Stimulated activated CD8-positive, alpha-beta memory T cell treated with anti-CD3 and anti-CD28 coated beads, Interleukin-4, amount 100 ng/mL, for 24 hours (primary cell): ENCODE results near the gene PTGER2.

Source experiments
- DNase-seq: peaks from one replicate; pipeline ENCODE4 v3.0.0-alpha.2; 2020; ENCODE audit warnings: low read depth

Gene PTGER2

GRCh38 chr14:52313903-52314594 is at the start of gene PTGER2:
PTGER2 (plus strand) TSS chr14:52314312; CDS start chr14:52314549, 237 bp downstream.
- peak; percentile 81 for DNase-seq

- no peak for DNase-seq
These were observed 48.9 kb upstream of the PTGER2 start for GRCh38 chr14:52265253-52265652.

GRCh38 chr14:52266179-52266578 is 47.9 kb upstream of the PTGER2 start:
- DNase-seq, result no peak

GRCh38 chr14:52266782-52267181 is 47.3 kb upstream of the PTGER2 start:
- DNase-seq, result no peak

GRCh38 chr14:52267501-52268278 is 46.4 kb upstream of the PTGER2 start, which contains the start of gene PTGDR:
PTGDR (plus strand) TSS chr14:52267698; CDS start chr14:52267815, 117 bp downstream.
- peak; percentile 45 for DNase-seq

- DNase-seq, result no peak
These were observed 45.6 kb upstream of the PTGER2 start for GRCh38 chr14:52268279-52269061.

- no peak for DNase-seq
These were observed 45.0 kb upstream of the PTGER2 start for GRCh38 chr14:52269100-52269499.

GRCh38 chr14:52269982-52270381 is 44.1 kb upstream of the PTGER2 start:
- no peak for DNase-seq

GRCh38 chr14:52271538-52271937 is 42.6 kb upstream of the PTGER2 start:
- DNase-seq, result no peak

- DNase-seq, result no peak
These were observed 41.7 kb upstream of the PTGER2 start for GRCh38 chr14:52272375-52272774.

- no peak for DNase-seq
These were observed 38.7 kb upstream of the PTGER2 start for GRCh38 chr14:52275372-52275771.

GRCh38 chr14:52277552-52277951 is 36.6 kb upstream of the PTGER2 start:
- DNase-seq, result no peak

GRCh38 chr14:52279408-52279807 is 34.7 kb upstream of the PTGER2 start:
- no peak for DNase-seq

- DNase-seq, result no peak
These were observed 31.0 kb upstream of the PTGER2 start for GRCh38 chr14:52283099-52283498.

GRCh38 chr14:52286661-52287649 is 27.2 kb upstream of the PTGER2 start:
- DNase-seq, result no peak

GRCh38 chr14:52296378-52296777 is 17.7 kb upstream of the PTGER2 start:
- no peak for DNase-seq

- no peak for DNase-seq
These were observed 15.3 kb upstream of the PTGER2 start for GRCh38 chr14:52298795-52299194.

GRCh38 chr14:52299692-52300278 is 14.3 kb upstream of the PTGER2 start:
- DNase-seq, result no peak

GRCh38 chr14:52303236-52303635 is 10.9 kb upstream of the PTGER2 start:
- no peak for DNase-seq

GRCh38 chr14:52304248-52304904 is 9.7 kb upstream of the PTGER2 start:
- DNase-seq, result no peak
